Loucy (cell line): Measurements from ENCODE around the gene MYH14.

Source experiments
- CTCF ChIP-seq: fragments of 200-600 bp; sonication (generic); conservative IDR thresholded peaks from 2 replicates; pipeline ENCODE4 v1.5.1; 2014; ENCODE audit warnings: mild to moderate bottlenecking, antibody characterized with exemption, low read length
- EZH2phosphoT487 ChIP-seq: fragments of 200-600 bp; IDR thresholded peaks from 2 replicates; pipeline ENCODE4 v1.6.1; 2018; ENCODE audit warnings: antibody characterized with exemption, mild to moderate bottlenecking, moderate library complexity, borderline replicate concordance

- TF ChIP-seq CTCF, result no peak
- TF ChIP-seq EZH2phosphoT487, result no peak
Measured at GRCh38 chr19:50320596-50320995, 117.2 kb downstream of the MYH14 start.
